Rectal smooth muscle tissue (tissue), 1 donor: ENCODE results near the gene VAMP3.
"Not testable (repeated sequence)": the region's sequence is repeated elsewhere in the genome, so short reads cannot be mapped to it uniquely, and the experiment has no call there.

Experiments used
- H3K27ac ChIP-seq: one replicate; pipeline ENCODE4 v1.7.0; 2013; ENCODE audit warnings: low read depth, low read length, inconsistent platforms
- H3K27me3 ChIP-seq: one replicate; pipeline ENCODE4 v1.7.0; 2013; ENCODE audit warnings: low read length; ENCODE audit not compliant: control insufficient read depth, insufficient read depth
- H3K36me3 ChIP-seq: one replicate; pipeline ENCODE4 v1.7.0; 2013; ENCODE audit warnings: low read length; ENCODE audit not compliant: control insufficient read depth, insufficient read depth
- H3K4me1 ChIP-seq: one replicate; pipeline ENCODE4 v1.7.0; 2013; ENCODE audit warnings: low read length; ENCODE audit not compliant: control insufficient read depth, insufficient read depth
- H3K4me3 ChIP-seq: one replicate; pipeline ENCODE4 v1.7.0; 2013; ENCODE audit warnings: low read length
- H3K9ac ChIP-seq: one replicate; pipeline ENCODE4 v1.7.0; 2013; ENCODE audit warnings: low read length

Gene VAMP3

DNA sequence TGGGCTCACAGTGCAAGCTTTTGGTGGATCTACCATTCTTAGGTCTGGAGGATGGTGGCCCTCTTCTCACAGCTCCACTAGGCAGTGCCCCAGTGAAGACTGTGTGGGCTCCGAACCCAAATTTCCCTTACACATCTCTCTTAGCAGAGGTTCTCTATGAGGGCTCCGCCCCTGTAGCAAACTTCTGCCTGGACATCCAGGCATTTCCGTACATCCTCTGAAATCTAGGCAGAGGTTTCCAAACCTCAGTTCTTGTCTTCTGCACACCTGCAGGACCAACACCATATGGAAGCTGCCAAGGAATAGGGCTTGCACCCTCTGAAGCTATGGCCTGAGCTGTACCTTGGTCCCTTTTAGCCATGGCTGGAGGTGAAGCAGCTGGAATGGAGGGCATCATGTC is 19.9 kb downstream of the VAMP3 start:
- peaks cover 26% of the 10 kb centered on the region for H3K36me3 ChIP-seq
- not testable (repeated sequence) for H3K27me3 ChIP-seq, H3K27ac ChIP-seq, H3K4me3 ChIP-seq, H3K9ac ChIP-seq
- H3K4me1 ChIP-seq, result peaks cover 13% of the 10 kb centered on the region

DNA sequence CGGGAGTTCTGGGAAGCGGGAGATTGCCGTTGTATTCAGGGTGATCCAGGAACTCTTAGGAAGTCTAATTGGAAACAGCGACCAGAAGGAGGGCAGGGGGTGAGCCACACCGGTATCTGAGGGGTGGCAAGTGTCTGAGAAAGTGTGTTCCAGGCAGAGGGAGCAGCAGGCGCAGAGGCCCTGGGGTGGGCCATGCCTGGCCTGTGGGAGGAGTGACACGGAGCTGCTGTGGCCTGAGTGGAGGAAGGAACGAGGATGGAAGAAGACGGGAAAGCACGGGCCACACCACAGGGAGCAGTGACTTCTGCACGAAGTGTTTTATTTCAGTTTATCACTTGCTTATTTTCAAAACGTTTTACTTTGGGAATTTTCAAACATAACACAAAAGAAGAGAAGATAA is 24.3 kb downstream of the VAMP3 start:
- H3K27me3 ChIP-seq, result no peaks in the 10 kb centered on the region
- H3K4me1 ChIP-seq, result no peaks in the 10 kb centered on the region
- peaks cover 28% of the 10 kb centered on the region for H3K36me3 ChIP-seq
- H3K27ac ChIP-seq, result no peak overlapping the region
- no peak overlapping the region for H3K9ac ChIP-seq
- no peak overlapping the region for H3K4me3 ChIP-seq

DNA sequence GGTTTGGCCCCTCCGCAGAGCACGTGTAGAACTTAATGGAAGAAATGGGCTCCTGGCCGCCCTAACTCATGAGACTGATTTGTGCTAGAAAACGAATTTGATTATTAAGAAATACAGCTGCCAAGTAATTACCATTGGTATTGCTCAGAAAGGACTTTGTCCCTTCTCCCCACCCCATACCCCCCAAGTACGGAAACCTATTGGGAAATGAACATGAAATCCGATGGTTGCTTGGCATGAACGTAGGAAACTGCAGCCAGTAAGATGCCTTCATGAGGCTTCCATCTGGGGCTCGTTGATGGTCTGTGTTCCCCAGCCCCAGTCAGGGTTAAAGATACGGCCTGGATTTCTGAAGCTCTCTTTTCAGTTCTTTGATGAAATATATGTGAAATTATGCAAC is 34.4 kb downstream of the VAMP3 start:
- Histone ChIP-seq H3K4me3 (no peak overlapping the region), H3K27me3 (no peaks in the 10 kb centered on the region), H3K27ac (no peak overlapping the region), H3K4me1 (no peaks in the 10 kb centered on the region), H3K36me3 (peaks cover 31% of the 10 kb centered on the region), H3K9ac (no peak overlapping the region)

DNA sequence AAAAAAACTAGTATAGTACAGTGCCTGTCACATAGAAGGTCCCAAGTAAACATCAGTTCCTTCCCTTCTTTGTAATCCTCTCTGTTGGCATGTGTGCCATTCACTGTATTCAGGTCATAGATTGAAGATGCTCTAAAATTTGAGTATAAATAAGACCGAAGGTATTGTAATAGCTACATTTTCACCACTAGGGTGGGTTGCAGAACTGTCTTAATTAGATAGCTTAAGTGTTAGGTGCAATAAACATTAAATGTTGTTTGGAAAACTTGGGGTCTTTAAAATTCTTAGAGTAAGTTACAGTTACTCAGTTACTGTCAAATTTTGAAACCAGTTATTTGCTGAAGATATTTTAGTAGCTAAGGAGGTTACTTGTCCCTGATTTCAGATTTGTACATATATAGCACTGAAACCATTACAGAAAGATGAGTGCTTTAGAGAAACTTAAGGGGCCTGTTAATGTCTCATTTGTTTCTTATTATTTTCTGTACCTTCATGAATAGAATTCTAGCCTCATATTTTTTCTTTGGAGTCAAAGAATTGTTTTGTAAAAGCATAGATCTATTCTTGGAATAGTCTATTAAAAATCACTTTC is 37.3 kb downstream of the VAMP3 start:
- Histone ChIP-seq H3K36me3 (peaks cover 41% of the 10 kb centered on the region), H3K4me1 (no peaks in the 10 kb centered on the region), H3K27ac (no peak overlapping the region), H3K27me3 (no peaks in the 10 kb centered on the region), H3K4me3 (no peak overlapping the region), H3K9ac (no peak overlapping the region)

DNA sequence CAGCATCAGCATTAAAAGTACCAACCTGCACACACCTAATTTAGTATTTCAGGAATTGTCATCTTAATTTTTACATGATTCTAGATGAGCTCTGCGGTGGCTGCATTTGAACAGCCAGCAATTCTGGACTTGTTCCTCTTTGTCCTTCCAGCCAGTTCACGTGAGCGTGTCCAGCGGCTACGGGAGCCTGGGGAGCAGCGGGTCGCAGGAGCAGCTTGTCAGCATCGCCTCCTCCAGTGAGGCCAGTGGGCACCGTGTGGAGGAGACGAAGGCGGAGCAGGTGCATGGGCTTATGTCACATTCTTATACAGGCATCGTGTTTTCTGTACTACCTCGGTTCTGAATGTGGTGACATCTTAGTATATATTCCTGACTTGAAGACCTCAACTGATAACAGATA is 38.6 kb downstream of the VAMP3 start:
- no peaks in the 10 kb centered on the region for H3K4me1 ChIP-seq

DNA sequence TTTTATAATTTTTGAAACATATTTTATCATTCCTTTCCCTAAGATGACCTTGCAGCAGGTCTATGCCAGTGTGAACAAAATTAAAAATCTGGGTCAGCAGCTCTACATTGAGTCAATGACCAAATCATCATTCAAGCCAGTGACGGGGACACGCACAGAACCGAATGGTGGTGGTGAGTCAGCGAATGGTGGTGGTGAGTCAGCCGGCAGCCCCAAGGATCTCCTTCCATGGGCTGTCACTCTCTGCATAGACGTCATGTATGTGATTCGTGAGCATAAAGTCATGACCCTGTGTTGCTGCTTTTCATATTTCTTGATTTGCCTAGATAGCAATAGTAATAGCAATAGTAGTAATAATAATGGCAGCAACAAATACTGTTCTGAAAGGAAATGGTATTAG is 39.3 kb downstream of the VAMP3 start:
- no peak overlapping the region for H3K27ac ChIP-seq
- no peaks in the 10 kb centered on the region for H3K27me3 ChIP-seq
- H3K36me3 ChIP-seq, result peaks cover 41% of the 10 kb centered on the region
- H3K4me1 ChIP-seq, result no peaks in the 10 kb centered on the region
- H3K9ac ChIP-seq, result no peak overlapping the region
- H3K4me3 ChIP-seq, result no peak overlapping the region

More for the DNA sequence above, 38.6 kb downstream of the VAMP3 start:
- H3K27ac ChIP-seq, result no peak overlapping the region
- no peaks in the 10 kb centered on the region for H3K27me3 ChIP-seq
- no peak overlapping the region for H3K9ac ChIP-seq
- H3K36me3 ChIP-seq, result peaks cover 45% of the 10 kb centered on the region
- no peak overlapping the region for H3K4me3 ChIP-seq

DNA sequence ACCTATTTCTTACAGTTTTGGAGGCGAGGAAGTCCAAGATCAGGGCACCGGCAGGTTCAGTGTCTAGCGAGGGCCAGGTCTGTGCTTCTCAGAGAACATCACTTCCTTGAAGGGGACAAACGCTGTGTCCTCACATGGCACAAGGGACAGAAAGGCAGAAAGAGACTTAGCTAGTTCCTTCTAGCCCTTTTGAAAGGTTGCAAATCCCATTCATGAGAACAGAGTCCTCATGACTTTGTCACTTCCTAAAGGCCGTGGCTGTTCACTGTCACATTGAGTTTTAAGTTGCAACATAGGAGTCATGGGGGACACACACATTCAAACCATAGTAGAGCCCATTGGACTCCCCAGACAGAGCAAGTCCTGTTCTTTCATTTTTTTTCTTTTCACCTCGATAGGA is 40.4 kb downstream of the VAMP3 start:
- H3K4me1 ChIP-seq, result no peaks in the 10 kb centered on the region
- no peak overlapping the region for H3K9ac ChIP-seq
- H3K27me3 ChIP-seq, result no peaks in the 10 kb centered on the region
- H3K4me3 ChIP-seq, result no peak overlapping the region
- H3K27ac ChIP-seq, result no peak overlapping the region
- H3K36me3 ChIP-seq, result peaks cover 34% of the 10 kb centered on the region

DNA sequence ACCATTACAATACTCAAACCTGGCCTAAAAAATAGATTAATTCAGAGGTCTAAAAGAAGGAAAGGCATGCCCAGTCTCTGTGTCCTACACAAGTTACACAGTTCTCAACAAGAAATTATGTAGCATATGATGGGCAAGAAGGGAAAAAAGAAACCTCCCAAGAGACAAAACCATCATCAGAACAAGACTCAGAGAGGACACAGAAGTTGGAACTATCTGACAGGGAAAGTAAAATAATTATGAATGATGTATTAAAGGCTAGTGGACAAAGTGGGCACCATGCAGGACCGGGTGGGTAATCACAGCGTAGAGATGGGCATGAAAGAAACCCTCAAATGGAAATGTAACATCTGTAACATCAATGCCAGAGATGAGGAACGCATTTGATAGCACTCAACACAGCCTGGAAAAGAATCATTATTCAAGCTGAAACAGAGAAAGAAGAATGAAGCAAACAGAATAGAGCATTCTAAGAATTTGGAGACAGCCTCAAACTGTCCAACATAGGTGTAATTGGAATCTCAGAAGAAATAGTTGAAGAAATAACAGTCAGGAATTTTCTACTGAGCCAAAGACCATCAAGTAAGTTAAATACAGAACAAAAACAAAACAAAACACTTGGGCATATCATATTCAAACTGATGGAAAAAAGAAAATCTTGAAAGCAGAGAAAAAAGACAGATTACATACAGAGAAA is 42.7 kb downstream of the VAMP3 start:
- no peak overlapping the region for H3K27ac ChIP-seq
- no peak overlapping the region for H3K4me3 ChIP-seq
- no peak overlapping the region for H3K9ac ChIP-seq
- H3K27me3 ChIP-seq, result no peaks in the 10 kb centered on the region
- H3K36me3 ChIP-seq, result peaks cover 26% of the 10 kb centered on the region
- H3K4me1 ChIP-seq, result no peaks in the 10 kb centered on the region

DNA sequence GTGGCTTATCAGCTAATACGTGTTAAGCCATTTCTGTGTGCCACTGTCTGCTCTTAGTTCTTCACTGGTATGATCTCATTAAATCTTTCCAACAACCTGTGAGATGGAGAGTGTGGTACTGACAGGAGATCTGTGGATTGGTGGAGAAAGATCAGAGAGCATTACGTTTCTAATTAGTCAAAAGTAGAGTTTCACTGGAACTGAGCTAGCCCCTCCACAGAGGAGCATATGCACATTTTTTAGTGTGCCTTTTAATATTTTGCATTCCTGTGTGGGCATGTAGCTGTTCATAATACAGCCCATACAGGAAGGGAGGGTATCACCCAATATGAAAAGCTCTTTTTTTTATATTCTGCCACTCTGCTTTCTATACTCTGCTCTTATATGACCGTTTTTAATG is 50.2 kb downstream of the VAMP3 start:
- no peak overlapping the region for H3K4me3 ChIP-seq
- peaks cover 16% of the 10 kb centered on the region for H3K36me3 ChIP-seq
- no peaks in the 10 kb centered on the region for H3K27me3 ChIP-seq
- no peak overlapping the region for H3K27ac ChIP-seq
- no peaks in the 10 kb centered on the region for H3K4me1 ChIP-seq
- H3K9ac ChIP-seq, result no peak overlapping the region

DNA sequence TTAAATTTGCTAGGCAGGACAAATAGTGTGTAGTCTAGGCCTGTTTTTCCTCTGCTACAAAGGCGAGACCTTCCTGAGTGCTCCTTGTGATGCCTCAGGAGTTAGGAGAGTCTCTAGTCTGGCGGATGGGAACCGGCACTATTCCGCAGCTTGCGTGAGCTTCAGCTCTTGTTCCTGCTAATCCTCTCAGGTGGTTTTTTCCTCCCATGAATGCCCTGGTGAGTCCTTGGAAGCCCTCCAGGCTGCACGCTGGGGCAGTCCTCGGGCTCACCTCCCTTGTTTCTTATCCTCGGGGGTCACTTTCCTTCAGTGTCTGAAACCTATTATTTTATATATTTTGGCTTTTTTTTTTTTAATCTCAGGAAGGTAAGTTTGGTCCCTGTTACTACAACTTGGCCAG is 53.6 kb downstream of the VAMP3 start:
- H3K9ac ChIP-seq, result no peak overlapping the region
- no peak overlapping the region for H3K4me3 ChIP-seq

DNA sequence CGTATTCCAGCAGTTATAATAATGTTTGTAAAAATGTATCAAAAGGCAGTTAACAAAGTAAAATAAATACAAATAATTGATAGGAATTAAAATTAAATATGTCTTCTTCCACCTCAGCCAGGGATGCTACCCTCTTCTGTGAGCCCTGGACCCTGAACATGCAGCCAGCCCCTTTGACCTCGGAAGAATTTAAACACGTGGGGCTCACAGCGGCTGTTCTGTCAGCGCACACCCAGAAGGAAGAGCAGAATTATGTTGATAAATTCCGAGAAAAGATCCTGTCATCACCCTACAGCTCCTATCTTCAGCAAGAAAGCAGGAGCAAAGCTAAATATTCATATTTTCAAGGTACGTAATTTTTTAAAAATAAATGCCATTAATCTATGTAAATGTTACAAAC is 55.3 kb downstream of the VAMP3 start:
- H3K27ac ChIP-seq, result no peak overlapping the region
- H3K9ac ChIP-seq, result no peak overlapping the region
- no peaks in the 10 kb centered on the region for H3K27me3 ChIP-seq
- no peaks in the 10 kb centered on the region for H3K4me1 ChIP-seq
- H3K36me3 ChIP-seq, result peaks cover 20% of the 10 kb centered on the region
- H3K4me3 ChIP-seq, result no peak overlapping the region

More for the DNA sequence above, 53.6 kb downstream of the VAMP3 start:
- Histone ChIP-seq H3K4me1 (no peaks in the 10 kb centered on the region), H3K27ac (no peak overlapping the region), H3K36me3 (peaks cover 25% of the 10 kb centered on the region), H3K27me3 (no peaks in the 10 kb centered on the region)

DNA sequence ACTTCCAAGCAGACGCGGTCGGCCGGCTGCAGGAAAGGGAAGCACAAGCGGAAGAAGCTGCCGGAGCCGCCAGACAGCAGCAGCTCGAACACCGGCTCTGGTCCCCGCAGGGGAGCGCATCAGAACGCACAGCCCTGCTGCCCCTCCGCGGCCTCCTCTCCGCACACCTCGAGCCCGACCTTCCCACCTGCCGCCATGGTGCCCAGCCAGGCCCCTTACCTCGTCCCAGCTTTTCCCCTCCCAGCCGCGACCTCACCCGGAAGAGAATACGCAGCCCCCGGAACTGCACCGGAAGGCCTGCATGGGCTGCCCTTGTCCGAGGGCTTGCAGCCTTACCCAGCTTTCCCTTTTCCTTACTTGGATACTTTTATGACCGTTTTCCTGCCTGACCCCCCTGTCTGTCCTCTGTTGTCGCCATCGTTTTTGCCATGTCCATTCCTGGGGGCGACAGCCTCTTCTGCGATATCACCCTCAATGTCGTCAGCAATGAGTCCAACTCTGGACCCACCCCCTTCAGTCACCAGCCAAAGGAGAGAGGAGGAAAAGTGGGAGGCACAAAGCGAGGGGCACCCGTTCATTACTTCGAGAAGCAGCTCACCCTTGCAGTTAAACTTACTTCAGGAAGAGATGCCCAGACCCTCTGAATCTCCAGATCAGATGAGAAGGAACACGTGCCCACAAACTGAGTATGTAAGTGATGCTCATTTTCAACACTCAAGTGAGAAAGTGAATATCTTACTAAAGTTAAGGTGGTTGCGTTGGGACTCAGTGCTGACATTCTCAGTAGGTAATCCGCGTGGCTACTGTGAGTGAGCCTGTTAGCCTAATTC is 56.2 kb downstream of the VAMP3 start:
- H3K4me3 ChIP-seq, result no peak overlapping the region
- no peaks in the 10 kb centered on the region for H3K4me1 ChIP-seq
- H3K36me3 ChIP-seq, result peaks cover 15% of the 10 kb centered on the region
- H3K27ac ChIP-seq, result no peak overlapping the region
- H3K27me3 ChIP-seq, result no peaks in the 10 kb centered on the region
- no peak overlapping the region for H3K9ac ChIP-seq
